ENCODE measurements around the gene SACM1L.

SACM1L gene

GRCh38 chr3:45790596-45790995, 101.4 kb downstream of the SACM1L start:
- DNase-seq: no peak

GRCh38 chr3:45792036-45792435, 102.8 kb downstream of the SACM1L start:
- DNase-seq: no peak

- DNase-seq: no peak
Measured at GRCh38 chr3:45792516-45793172, 103.4 kb downstream of the SACM1L start.

GRCh38 chr3:45793482-45794176, 104.4 kb downstream of the SACM1L start:
- DNase-seq: no peak

- no peak for DNase-seq
Measured at GRCh38 chr3:45794177-45794560, 105.0 kb downstream of the SACM1L start.

GRCh38 chr3:45794660-45795059, 105.5 kb downstream of the SACM1L start:
- no peak for DNase-seq
